GM12878 (cell line): Measurements from ENCODE around the gene NLGN1. TPM values are rescaled to one million over a fixed set of nuclear protein-coding genes. Genes with fewer than 3 reads are reported as not detected.

Experiments used
- ATAC-seq: fragments of 200-7000 bp; cut with Tn5 transposase; 3 replicates; pipeline ENCODE4 v1.9.1; 2020; ENCODE audit warnings: mild to moderate bottlenecking, moderate library complexity
- BruUV-seq: library from RNA; stranded (reverse); fragments of 400-500 nt; replicated peaks from 2 replicates; lab custom pipeline; 2021; lab: Mats Ljungman, UMichigan
- CTCF ChIA-PET: fragments of 300-600 bp; sonication (Branson Sonifier 250); formaldehyde crosslinking; extraction: SDS; loops from one replicate; lab custom pipeline; 2021; ENCODE audit warnings: inconsistent platforms; lab: Yijun Ruan, JAX
- POLR2A ChIA-PET: fragments of 350-600 bp; formaldehyde crosslinking; extraction: SDS; loops from one replicate; lab custom pipeline; 2021; ENCODE audit warnings: inconsistent platforms; lab: Charles Lee
- RAD21 ChIA-PET: fragments of 300-600 bp; sonication (Branson Sonifier 250); formaldehyde crosslinking; loops from one replicate; lab custom pipeline; 2023; ENCODE audit warnings: antibody characterized with exemption; ENCODE audit not compliant: unreplicated experiment; lab: Charles Lee
- SMC1A ChIA-PET: fragments of 300-600 bp; sonication (Branson Sonifier 250); formaldehyde crosslinking; loops from one replicate; lab custom pipeline; 2023; ENCODE audit not compliant: unreplicated experiment, uncharacterized antibody; lab: Charles Lee
- DNase-seq: peaks from one replicate; pipeline ENCODE4 v3.0.0-alpha.2; 2011; ENCODE audit warnings: low read depth, low spot score
- FAIRE-seq: peaks from 3 replicates; lab custom pipeline; 2011; peaks lifted over from hg19 to GRCh38; lab: Jason Lieb, UNC
- H2AFZ ChIP-seq: 2 replicates; pipeline ENCODE4 v1.6.0; 2011; ENCODE audit warnings: low read depth, low read length, control low read depth; ENCODE audit not compliant: control insufficient read depth
- H3K27ac ChIP-seq: 2 replicates; pipeline ENCODE4 v1.5.1; 2011; ENCODE audit warnings: control low read depth; ENCODE audit not compliant: control insufficient read depth, insufficient read depth
- H3K27me3 ChIP-seq, 2 experiments: replicated peaks in 1 of 2; 2 replicates each; pipeline versions ENCODE4 v1.6.0 to v1.6.1; 2011; ENCODE audit warnings: low read length in 1 of 2; ENCODE audit not compliant: control insufficient read depth in 2 of 2, insufficient read depth in 2 of 2
- H3K36me3 ChIP-seq, 2 experiments: 2 replicates each; pipeline ENCODE4 v1.5.1; 2011; ENCODE audit warnings: low read length in 1 of 2; ENCODE audit not compliant: control insufficient read depth in 2 of 2, insufficient read depth in 2 of 2
- H3K4me1 ChIP-seq: 2 replicates; pipeline ENCODE4 v1.6.1; 2011; ENCODE audit warnings: mild to moderate bottlenecking, low read length, moderate library complexity, mixed read lengths; ENCODE audit not compliant: control insufficient read depth, insufficient read depth
- H3K4me2 ChIP-seq: 2 replicates; pipeline ENCODE4 v1.6.0; 2011; ENCODE audit warnings: control low read depth; ENCODE audit not compliant: control insufficient read depth, insufficient read depth
- H3K4me3 ChIP-seq: fragments of 200-600 bp; sonication (generic); 2 replicates; pipeline ENCODE4 v1.5.1; 2016
- H3K79me2 ChIP-seq: 2 replicates; pipeline ENCODE4 v1.6.0; 2011; ENCODE audit warnings: low read length; ENCODE audit not compliant: control insufficient read depth, insufficient read depth
- H3K9ac ChIP-seq: 2 replicates; pipeline ENCODE4 v1.8.0; 2011; ENCODE audit warnings: low read length, control low read depth, mixed read lengths; ENCODE audit not compliant: control insufficient read depth, insufficient read depth
- H3K9me3 ChIP-seq: replicated peaks from 3 replicates; pipeline ENCODE4 v1.5.1; 2011; ENCODE audit warnings: mild to moderate bottlenecking, low read length; ENCODE audit not compliant: control insufficient read depth, insufficient read depth
- H4K20me1 ChIP-seq: 2 replicates; pipeline ENCODE4 v1.6.0; 2011; ENCODE audit not compliant: control insufficient read depth, insufficient read depth
- CBX5 ChIP-seq: sonication (generic); IDR thresholded peaks from 2 replicates; pipeline ENCODE4 v1.6.1; 2016; ENCODE audit warnings: low read depth, moderate library complexity, mild to moderate bottlenecking, inconsistent platforms
- CREM ChIP-seq: IDR thresholded peaks from 2 replicates; pipeline ENCODE4 v1.6.1; 2014; ENCODE audit warnings: antibody characterized with exemption, low read depth
- IKZF2 ChIP-seq, 2 experiments: fragments of 450-650 bp; IDR thresholded peaks; 2 replicates each; pipeline ENCODE4 v1.6.1; 2017; ENCODE audit warnings: mild to moderate bottlenecking in 2 of 2, moderate library complexity in 2 of 2
- KAT2A ChIP-seq: conservative IDR thresholded peaks from 2 replicates; pipeline ENCODE4 v1.6.1; 2011; ENCODE audit warnings: low read depth, low read length; ENCODE audit not compliant: control insufficient read depth
- SPI1 ChIP-seq: IDR thresholded peaks from 2 replicates; pipeline ENCODE4 v1.6.1; 2011; ENCODE audit warnings: low read depth, mild to moderate bottlenecking, low read length, moderate library complexity, borderline replicate concordance; ENCODE audit not compliant: insufficient read depth
- TARDBP ChIP-seq: IDR thresholded peaks from 2 replicates; pipeline ENCODE4 v1.6.1; 2016; ENCODE audit warnings: borderline replicate concordance
- YY1 ChIP-seq: IDR thresholded peaks from 2 replicates; pipeline ENCODE4 v1.6.1; 2011; ENCODE audit warnings: low read depth, mild to moderate bottlenecking, low read length
- ZNF384 ChIP-seq: IDR thresholded peaks from 2 replicates; pipeline ENCODE4 v1.6.1; 2012; ENCODE audit warnings: low read depth, mild to moderate bottlenecking, low read length, improper control_type of control experiment, borderline replicate concordance
- WGBS: methylation state at CpG from one replicate; pipeline ENCODE4 v1.1.6; 2016; ENCODE audit warnings: low lambda C conversion rate; ENCODE audit not compliant: insufficient replicate concordance, insufficient coverage; ENCODE audit errors: missing lambda C conversion rate; 5-methylcytosine and 5-hydroxymethylcytosine counted together
- in situ Hi-C: fragments of 300-500 bp; cut with MboI; formaldehyde crosslinking; loops from 9 replicates; pipeline ENCODE4 v1.14.3; 2018; ENCODE audit warnings: mixed read lengths
- intact Hi-C: fragments of 100-400 bp; cut with micrococcal nuclease; formaldehyde crosslinking; loops from one replicate; pipeline ENCODE4 v1.14.2; 2022; ENCODE audit not compliant: unreplicated experiment
- polyA plus RNA-seq, 11 experiments: library from polyadenylated mRNA; depleted of rRNA in 4 of 11; unstranded in 6 of 11; stranded (reverse) in 5 of 11; fragments of >200 nt; fragmentation: Nextera tagmentation in 4 of 11; fragmentation: Illumina TruSeq in 1 of 11; extraction: Ambion mirVana in 4 of 11; extraction: Trizol in 1 of 11; gene quantifications; 1 replicate in 1 of 11; 2 replicates in 10 of 11; pipeline versions ENCODE4 v1.2.1 to v1.2.3, GENCODE V29; 2011 to 2016; ENCODE audit warnings: inconsistent platforms in 2 of 11, missing spikeins in 2 of 11, low read depth in 1 of 11
- total RNA-seq, 4 experiments: library from RNA; depleted of rRNA in 3 of 4; stranded (reverse); fragments of >200 nt in 3 of 4; fragmentation: Illumina TruSeq in 1 of 4; extraction: Trizol in 1 of 4; gene quantifications; 2 replicates each; pipeline versions ENCODE4 v1.2.1 to v1.2.3, GENCODE V29; 2013 to 2021
- TF ChIP-seq, protein P1 (sequence below): fragments of 450-650 bp; IDR thresholded peaks from 2 replicates; pipeline ENCODE4 v1.6.1; 2014; ENCODE audit warnings: mild to moderate bottlenecking
- TF ChIP-seq, protein P2 (sequence below): IDR thresholded peaks from 2 replicates; pipeline ENCODE4 v1.6.1; 2011; ENCODE audit warnings: mild to moderate bottlenecking, low read depth, low read length, moderate library complexity; ENCODE audit not compliant: insufficient replicate concordance
- TF ChIP-seq, protein P3 (sequence below): fragments of 450-650 bp; IDR thresholded peaks from 2 replicates; pipeline ENCODE4 v1.6.1; 2016; ENCODE audit warnings: mild to moderate bottlenecking, moderate library complexity, borderline replicate concordance

The NLGN1 gene
- total and polyA plus RNA-seq, 10 of the 15 experiments (the other 5 are each of a cell fraction or from before 2014, with no cell fraction given): not detected

DNA sequence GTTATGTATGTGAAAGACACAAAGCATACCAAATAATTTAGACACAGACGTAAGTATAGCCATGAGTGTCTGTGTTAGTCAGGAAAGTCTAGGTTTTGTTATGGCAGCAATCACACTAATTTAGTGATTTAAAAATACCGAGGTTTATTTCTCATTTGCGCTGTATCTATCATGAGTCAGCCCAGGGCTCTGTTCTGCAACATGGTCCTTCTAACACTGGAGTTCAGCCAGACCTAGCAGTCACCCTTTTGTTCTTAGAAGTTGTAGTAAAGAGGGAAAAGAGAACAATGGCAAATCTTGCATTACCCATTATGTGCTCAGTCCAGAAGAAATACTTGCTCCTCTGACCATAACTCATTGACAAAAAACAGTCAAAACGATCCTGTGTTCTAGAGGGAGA lies 311.5 kb downstream of the NLGN1 start:
- POLR2A ChIA-PET: no interaction called here
- ATAC-seq: no peak
- H3K9ac ChIP-seq: no peak overlapping the region
- H3K27me3 ChIP-seq: no peaks in the 10 kb centered on the region
- FAIRE-seq: no peak
- RAD21 ChIA-PET: no interaction called here
- H2AFZ ChIP-seq: no peak overlapping the region
- no peak overlapping the region for H3K4me3 ChIP-seq
- CTCF ChIA-PET: no interaction called here
- H3K4me1 ChIP-seq: no peaks in the 10 kb centered on the region
- no peaks in the 10 kb centered on the region for H3K36me3 ChIP-seq
- no peak overlapping the region for H3K27ac ChIP-seq
- in situ Hi-C loops (no loop called here), intact Hi-C loops (no loop called here)
- no peaks in the 10 kb centered on the region for H3K9me3 ChIP-seq
- H4K20me1 ChIP-seq: no peaks in the 10 kb centered on the region
- no peak for TF ChIP-seq KAT2A
- 44% methylated on average over 4 of the region's 4 CpGs for WGBS
- no peak for DNase-seq
- BruUV-seq: no TSS peak
- H3K79me2 ChIP-seq: no peaks in the 10 kb centered on the region
- H3K4me2 ChIP-seq: no peak overlapping the region
- SMC1A ChIA-PET: no interaction called here

DNA sequence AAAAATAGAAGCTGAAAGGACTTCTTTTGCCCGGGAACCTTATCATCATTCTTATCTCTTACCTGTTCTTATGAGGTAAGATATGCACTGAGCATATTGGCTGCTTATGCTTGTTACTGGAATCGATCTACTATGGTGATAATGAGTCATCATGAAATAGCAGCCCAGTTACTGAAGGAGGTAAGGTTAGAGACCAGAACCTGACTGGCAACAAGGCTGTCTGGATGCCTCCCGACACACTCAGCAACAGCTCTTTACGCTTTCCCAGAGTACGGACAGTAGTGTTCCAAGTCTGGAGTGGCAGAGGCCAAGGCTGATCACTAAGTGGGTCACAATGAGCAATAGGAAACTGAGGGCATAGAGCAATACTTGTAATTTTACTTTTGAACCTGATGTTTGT lies 314.1 kb downstream of the NLGN1 start:
- ChIA-PET SMC1A (interaction anchor here (1.2 kb wide), 1 partner anchor 9 kb away, joined by 3 read pairs; no protein-coding TSS in a partner anchor), CTCF (no interaction called here), POLR2A (no interaction called here), RAD21 (no interaction called here)
- Histone ChIP-seq H3K4me1 (no peaks in the 10 kb centered on the region), H3K4me2 (no peak overlapping the region), H3K4me3 (no peak overlapping the region), H2AFZ (no peak overlapping the region), H3K9me3 (no peaks in the 10 kb centered on the region), H3K27ac (no peak overlapping the region), H4K20me1 (no peaks in the 10 kb centered on the region), H3K9ac (no peak overlapping the region), H3K27me3 (no peaks in the 10 kb centered on the region), H3K79me2 (no peaks in the 10 kb centered on the region), H3K36me3 (no peaks in the 10 kb centered on the region)
- DNase-seq (no peak), ATAC-seq (no peak), FAIRE-seq (no peak)
- intact Hi-C loops: no loop called here
- 12% methylated on average over 5 of the region's 5 CpGs for WGBS
- in situ Hi-C loops: no loop called here
- no TSS peak for BruUV-seq
- TF ChIP-seq, protein P1, sequence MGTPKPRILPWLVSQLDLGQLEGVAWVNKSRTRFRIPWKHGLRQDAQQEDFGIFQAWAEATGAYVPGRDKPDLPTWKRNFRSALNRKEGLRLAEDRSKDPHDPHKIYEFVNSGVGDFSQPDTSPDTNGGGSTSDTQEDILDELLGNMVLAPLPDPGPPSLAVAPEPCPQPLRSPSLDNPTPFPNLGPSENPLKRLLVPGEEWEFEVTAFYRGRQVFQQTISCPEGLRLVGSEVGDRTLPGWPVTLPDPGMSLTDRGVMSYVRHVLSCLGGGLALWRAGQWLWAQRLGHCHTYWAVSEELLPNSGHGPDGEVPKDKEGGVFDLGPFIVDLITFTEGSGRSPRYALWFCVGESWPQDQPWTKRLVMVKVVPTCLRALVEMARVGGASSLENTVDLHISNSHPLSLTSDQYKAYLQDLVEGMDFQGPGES: no peak
- TF ChIP-seq, protein P2, sequence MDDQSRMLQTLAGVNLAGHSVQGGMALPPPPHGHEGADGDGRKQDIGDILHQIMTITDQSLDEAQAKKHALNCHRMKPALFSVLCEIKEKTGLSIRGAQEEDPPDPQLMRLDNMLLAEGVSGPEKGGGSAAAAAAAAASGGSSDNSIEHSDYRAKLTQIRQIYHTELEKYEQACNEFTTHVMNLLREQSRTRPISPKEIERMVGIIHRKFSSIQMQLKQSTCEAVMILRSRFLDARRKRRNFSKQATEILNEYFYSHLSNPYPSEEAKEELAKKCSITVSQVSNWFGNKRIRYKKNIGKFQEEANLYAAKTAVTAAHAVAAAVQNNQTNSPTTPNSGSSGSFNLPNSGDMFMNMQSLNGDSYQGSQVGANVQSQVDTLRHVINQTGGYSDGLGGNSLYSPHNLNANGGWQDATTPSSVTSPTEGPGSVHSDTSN: no peak
- TF ChIP-seq CREM: no peak
- no peak for TF ChIP-seq SPI1
- TF ChIP-seq IKZF2 (IDR thresholded peaks at IDR 0.05): no peak
- TF ChIP-seq ZNF384: no peak
- no peak for TF ChIP-seq CBX5
- TF ChIP-seq, protein P3, sequence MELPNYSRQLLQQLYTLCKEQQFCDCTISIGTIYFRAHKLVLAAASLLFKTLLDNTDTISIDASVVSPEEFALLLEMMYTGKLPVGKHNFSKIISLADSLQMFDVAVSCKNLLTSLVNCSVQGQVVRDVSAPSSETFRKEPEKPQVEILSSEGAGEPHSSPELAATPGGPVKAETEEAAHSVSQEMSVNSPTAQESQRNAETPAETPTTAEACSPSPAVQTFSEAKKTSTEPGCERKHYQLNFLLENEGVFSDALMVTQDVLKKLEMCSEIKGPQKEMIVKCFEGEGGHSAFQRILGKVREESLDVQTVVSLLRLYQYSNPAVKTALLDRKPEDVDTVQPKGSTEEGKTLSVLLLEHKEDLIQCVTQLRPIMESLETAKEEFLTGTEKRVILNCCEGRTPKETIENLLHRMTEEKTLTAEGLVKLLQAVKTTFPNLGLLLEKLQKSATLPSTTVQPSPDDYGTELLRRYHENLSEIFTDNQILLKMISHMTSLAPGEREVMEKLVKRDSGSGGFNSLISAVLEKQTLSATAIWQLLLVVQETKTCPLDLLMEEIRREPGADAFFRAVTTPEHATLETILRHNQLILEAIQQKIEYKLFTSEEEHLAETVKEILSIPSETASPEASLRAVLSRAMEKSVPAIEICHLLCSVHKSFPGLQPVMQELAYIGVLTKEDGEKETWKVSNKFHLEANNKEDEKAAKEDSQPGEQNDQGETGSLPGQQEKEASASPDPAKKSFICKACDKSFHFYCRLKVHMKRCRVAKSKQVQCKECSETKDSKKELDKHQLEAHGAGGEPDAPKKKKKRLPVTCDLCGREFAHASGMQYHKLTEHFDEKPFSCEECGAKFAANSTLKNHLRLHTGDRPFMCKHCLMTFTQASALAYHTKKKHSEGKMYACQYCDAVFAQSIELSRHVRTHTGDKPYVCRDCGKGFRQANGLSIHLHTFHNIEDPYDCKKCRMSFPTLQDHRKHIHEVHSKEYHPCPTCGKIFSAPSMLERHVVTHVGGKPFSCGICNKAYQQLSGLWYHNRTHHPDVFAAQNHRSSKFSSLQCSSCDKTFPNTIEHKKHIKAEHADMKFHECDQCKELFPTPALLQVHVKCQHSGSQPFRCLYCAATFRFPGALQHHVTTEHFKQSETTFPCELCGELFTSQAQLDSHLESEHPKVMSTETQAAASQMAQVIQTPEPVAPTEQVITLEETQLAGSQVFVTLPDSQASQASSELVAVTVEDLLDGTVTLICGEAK: no peak
- TF ChIP-seq YY1: no peak
- TF ChIP-seq TARDBP: no peak
